Measurements from ENCODE around the gene LAMB2. TPM values are rescaled to one million over a fixed set of nuclear protein-coding genes. Genes with fewer than 3 reads are reported as not detected.

LAMB2 gene
- polyA plus RNA-seq, 1 donor (not counting 4 experiments of a cell fraction or from before 2014, with no cell fraction given), result 108 TPM

GRCh38 chr3:49162751-49163419, 30.0 kb upstream of the LAMB2 start:
- Histone ChIP-seq H3K4me2 (ENCODE audit: control insufficient read depth, extremely low read depth, insufficient read depth, low read depth, low read length) (no peak overlapping the region), H3K27ac (ENCODE audit: control insufficient read depth, insufficient read depth, low read length) (no peak overlapping the region), H3K9me3 (ENCODE audit: control insufficient read depth, low read depth, low read length) (no peaks in the 10 kb centered on the region), H3K27me3 (ENCODE audit: control insufficient read depth, extremely low read depth, insufficient read depth, low read length) (no peaks in the 10 kb centered on the region), H2AFZ (ENCODE audit: control insufficient read depth, low read length) (no peak overlapping the region), H4K20me1 (ENCODE audit: control insufficient read depth, extremely low read depth, insufficient read depth, low read length) (no peaks in the 10 kb centered on the region), H3K79me2 (ENCODE audit: control insufficient read depth, insufficient read depth, low read length) (peaks cover 29% of the 10 kb centered on the region), H3K9ac (ENCODE audit: control insufficient read depth, extremely low read depth, insufficient read depth, low read length) (no peak overlapping the region), H3K4me1 (ENCODE audit: control insufficient read depth, extremely low read depth, insufficient read depth, low read length) (peaks cover 13% of the 10 kb centered on the region), H3K4me3 (ENCODE audit: control insufficient read depth in 2 of 3, extremely low read depth in 1 of 3, insufficient read depth in 2 of 3, low read depth in 1 of 3, low read length in 3 of 3) (no peak overlapping the region), H3K36me3 (ENCODE audit: control insufficient read depth in 2 of 2, extremely low read depth in 1 of 2, insufficient read depth in 2 of 2, low read length in 2 of 2) (peaks cover 12 to 20% of the 10 kb centered on the region in 2 experiments), H3K9me1 (ENCODE audit: control insufficient read depth, extremely low read depth, insufficient read depth, low read length) (no peaks in the 10 kb centered on the region)
- TF ChIP-seq, protein P1, sequence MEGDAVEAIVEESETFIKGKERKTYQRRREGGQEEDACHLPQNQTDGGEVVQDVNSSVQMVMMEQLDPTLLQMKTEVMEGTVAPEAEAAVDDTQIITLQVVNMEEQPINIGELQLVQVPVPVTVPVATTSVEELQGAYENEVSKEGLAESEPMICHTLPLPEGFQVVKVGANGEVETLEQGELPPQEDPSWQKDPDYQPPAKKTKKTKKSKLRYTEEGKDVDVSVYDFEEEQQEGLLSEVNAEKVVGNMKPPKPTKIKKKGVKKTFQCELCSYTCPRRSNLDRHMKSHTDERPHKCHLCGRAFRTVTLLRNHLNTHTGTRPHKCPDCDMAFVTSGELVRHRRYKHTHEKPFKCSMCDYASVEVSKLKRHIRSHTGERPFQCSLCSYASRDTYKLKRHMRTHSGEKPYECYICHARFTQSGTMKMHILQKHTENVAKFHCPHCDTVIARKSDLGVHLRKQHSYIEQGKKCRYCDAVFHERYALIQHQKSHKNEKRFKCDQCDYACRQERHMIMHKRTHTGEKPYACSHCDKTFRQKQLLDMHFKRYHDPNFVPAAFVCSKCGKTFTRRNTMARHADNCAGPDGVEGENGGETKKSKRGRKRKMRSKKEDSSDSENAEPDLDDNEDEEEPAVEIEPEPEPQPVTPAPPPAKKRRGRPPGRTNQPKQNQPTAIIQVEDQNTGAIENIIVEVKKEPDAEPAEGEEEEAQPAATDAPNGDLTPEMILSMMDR (optimal IDR thresholded peaks at IDR 0.05 in 1 of 3, IDR thresholded peaks at IDR 0.05 in 1 of 3, conservative IDR thresholded peaks at IDR 0.05 in 1 of 3; ENCODE audit: extremely low read depth in 1 of 3, insufficient read depth in 2 of 3, low read length in 3 of 3), result no peak
- no peak for TF ChIP-seq EZH2 (IDR thresholded peaks at IDR 0.05; ENCODE audit: low read length)
- DNase-seq (ENCODE audit: low read depth, low spot score) (no peak), FAIRE-seq (no peak)
- dilution Hi-C loops (cut with MboI; ENCODE audit: extremely low pct_ligation_motif_present, low sequenced_read_pairs), result no loop called here

GRCh38 chr3:49161808-49162530, 29.1 kb upstream of the LAMB2 start:
- dilution Hi-C loops (cut with MboI; ENCODE audit: extremely low pct_ligation_motif_present, low sequenced_read_pairs), result no loop called here

More at GRCh38 chr3:49161808-49162530, 29.1 kb upstream of the LAMB2 start:
- Histone ChIP-seq H2AFZ (ENCODE audit: control insufficient read depth, low read length) (no peak overlapping the region), H3K4me2 (ENCODE audit: control insufficient read depth, extremely low read depth, insufficient read depth, low read depth, low read length) (no peak overlapping the region), H3K4me3 (ENCODE audit: control insufficient read depth in 2 of 3, extremely low read depth in 1 of 3, insufficient read depth in 2 of 3, low read depth in 1 of 3, low read length in 3 of 3) (no peak overlapping the region), H3K79me2 (ENCODE audit: control insufficient read depth, insufficient read depth, low read length) (peaks cover 29% of the 10 kb centered on the region), H3K27ac (ENCODE audit: control insufficient read depth, insufficient read depth, low read length) (no peak overlapping the region), H3K27me3 (ENCODE audit: control insufficient read depth, extremely low read depth, insufficient read depth, low read length) (no peaks in the 10 kb centered on the region), H3K4me1 (ENCODE audit: control insufficient read depth, extremely low read depth, insufficient read depth, low read length) (peaks cover 13% of the 10 kb centered on the region), H3K9me3 (ENCODE audit: control insufficient read depth, low read depth, low read length) (no peaks in the 10 kb centered on the region), H3K36me3 (ENCODE audit: control insufficient read depth in 2 of 2, extremely low read depth in 1 of 2, insufficient read depth in 2 of 2, low read length in 2 of 2) (peaks cover 12 to 20% of the 10 kb centered on the region in 2 experiments), H4K20me1 (ENCODE audit: control insufficient read depth, extremely low read depth, insufficient read depth, low read length) (no peaks in the 10 kb centered on the region), H3K9ac (ENCODE audit: control insufficient read depth, extremely low read depth, insufficient read depth, low read length) (no peak overlapping the region), H3K9me1 (ENCODE audit: control insufficient read depth, extremely low read depth, insufficient read depth, low read length) (no peaks in the 10 kb centered on the region)
- DNase-seq (ENCODE audit: low read depth, low spot score), result no peak
- TF ChIP-seq, protein P1 (optimal IDR thresholded peaks at IDR 0.05 in 1 of 3, IDR thresholded peaks at IDR 0.05 in 1 of 3, conservative IDR thresholded peaks at IDR 0.05 in 1 of 3; ENCODE audit: extremely low read depth in 1 of 3, insufficient read depth in 2 of 3, low read length in 3 of 3), result no peak
- no peak for FAIRE-seq

Measured in keratinocyte (primary cell).